ENCODE measurements around the gene NDST4. TPM values are rescaled to one million over a fixed set of nuclear protein-coding genes. Genes with fewer than 3 reads are reported as not detected.

Gene NDST4
- total RNA-seq, 1 experiment from 2014 or later = 0.05 TPM

DNA sequence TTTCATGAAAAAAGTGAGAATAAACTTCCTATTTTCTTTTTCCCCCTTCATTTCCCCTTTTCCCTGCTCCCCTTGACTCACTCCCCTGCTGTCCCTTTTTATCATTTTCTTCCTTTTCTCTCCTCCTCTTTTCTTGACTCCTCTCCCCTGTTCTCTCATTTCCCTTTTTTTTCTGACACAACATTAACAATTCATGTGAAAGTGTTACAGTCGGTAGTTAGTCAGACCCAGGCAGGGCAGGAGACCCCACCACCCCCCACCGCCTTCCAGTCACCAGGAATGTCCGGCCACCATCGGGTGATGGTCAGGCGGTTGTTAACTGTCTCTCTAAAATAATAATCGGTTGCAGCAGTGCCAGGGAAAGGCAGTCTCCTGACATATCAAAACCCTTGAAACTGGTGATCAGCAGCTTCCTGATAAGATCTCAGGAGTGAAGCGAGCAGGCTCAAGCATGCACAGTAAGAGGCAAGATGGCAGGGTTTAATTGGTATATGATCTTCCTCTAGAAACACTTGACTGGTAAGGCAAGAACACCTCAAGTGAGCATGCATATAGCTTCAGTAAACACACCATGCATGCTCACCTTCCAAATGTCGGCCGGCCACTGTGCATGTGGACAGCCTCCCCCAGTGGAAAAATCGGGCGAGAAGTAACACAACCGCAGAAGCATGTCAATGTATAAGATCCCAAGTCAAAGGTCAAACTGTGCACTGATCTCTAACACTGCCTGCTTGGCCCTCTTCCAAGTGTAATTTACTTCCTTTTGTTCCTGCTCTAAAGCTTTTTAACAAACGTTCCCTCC lies 191.4 kb downstream of the NDST4 start:
- no peak for DNase-seq (ENCODE audit: low read depth in 1 of 2, low spot score in 2 of 2)
- Histone ChIP-seq H3K4me1 (replicated peaks) (no peaks in the 10 kb centered on the region), H3K27me3 (replicated peaks) (no peaks in the 10 kb centered on the region), H3K4me3 (no peak overlapping the region), H3K36me3 (no peaks in the 10 kb centered on the region), H3K27ac (no peak overlapping the region), H3K9me3 (replicated peaks) (no peaks in the 10 kb centered on the region)

DNA sequence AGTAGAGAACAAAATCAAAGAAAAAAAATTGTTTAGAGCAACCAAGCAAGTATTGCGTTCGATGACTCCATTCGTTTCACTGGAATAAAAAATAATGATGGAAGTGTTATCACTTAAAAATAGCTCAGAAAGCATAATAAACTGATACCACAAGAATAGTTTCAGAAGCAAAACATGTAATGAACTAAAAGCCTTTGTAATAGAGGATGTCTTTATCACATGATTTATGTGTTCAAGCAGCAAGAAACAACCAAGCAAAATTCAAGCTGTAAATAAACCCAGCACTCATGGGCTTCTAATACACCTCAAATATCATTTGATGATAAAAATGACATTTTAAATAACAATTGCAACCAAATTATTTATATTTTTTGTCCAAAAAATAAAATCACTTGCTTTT lies 192.2 kb downstream of the NDST4 start:
- DNase-seq (ENCODE audit: low read depth in 1 of 2, low spot score in 2 of 2) = no peak
- H3K36me3 ChIP-seq = no peaks in the 10 kb centered on the region
- no peaks in the 10 kb centered on the region for H3K4me1 ChIP-seq (replicated peaks)
- no peaks in the 10 kb centered on the region for H3K27me3 ChIP-seq (replicated peaks)
- no peak overlapping the region for H3K4me3 ChIP-seq
- H3K9me3 ChIP-seq (replicated peaks) = no peaks in the 10 kb centered on the region
- no peak overlapping the region for H3K27ac ChIP-seq

DNA sequence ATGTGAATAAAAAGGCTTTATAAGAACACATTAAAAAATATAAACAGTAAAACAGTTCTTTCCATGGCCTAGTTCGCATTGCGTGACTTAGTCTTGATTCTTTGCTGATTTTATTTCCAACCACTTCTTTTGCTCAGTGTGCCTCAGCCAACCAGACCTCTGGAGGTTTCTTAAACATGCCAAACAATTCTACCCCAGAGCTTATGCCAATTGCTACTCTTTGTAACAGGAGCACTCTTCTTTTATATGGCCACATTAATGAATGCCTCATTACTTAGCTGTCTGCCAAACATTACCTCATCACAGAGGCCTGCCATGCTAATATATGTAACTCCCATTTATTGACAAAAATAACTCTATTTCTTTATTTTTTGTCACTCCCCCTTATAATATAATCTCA lies 202.3 kb downstream of the NDST4 start:
- Histone ChIP-seq H3K27ac (no peak overlapping the region), H3K36me3 (no peaks in the 10 kb centered on the region), H3K27me3 (replicated peaks) (no peaks in the 10 kb centered on the region), H3K4me1 (replicated peaks) (no peaks in the 10 kb centered on the region), H3K9me3 (replicated peaks) (no peaks in the 10 kb centered on the region), H3K4me3 (no peak overlapping the region)
- no peak for DNase-seq (ENCODE audit: low read depth in 1 of 2, low spot score in 2 of 2)

DNA sequence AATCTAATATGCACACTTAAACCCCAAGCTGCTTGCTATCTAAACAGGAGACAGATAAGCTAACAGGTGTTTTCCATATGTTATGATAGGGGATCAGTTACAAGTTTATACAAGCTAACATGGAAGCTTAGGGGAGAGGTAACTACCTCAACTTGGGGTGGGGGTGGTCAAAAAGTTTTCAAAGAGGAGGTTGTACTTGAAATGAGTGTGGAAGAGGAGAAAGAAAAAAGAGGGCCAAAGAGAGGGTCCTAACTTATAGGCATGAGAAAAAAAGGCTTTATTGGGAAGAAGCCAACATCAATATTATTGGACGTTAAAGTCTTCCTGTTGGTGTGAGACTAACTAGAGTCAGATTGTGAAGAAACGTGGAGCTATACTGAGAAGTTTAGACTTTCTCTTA lies 205.9 kb downstream of the NDST4 start:
- H3K4me1 ChIP-seq (replicated peaks) = no peaks in the 10 kb centered on the region
- H3K4me3 ChIP-seq = no peak overlapping the region
- no peak for DNase-seq (ENCODE audit: low read depth in 1 of 2, low spot score in 2 of 2)
- no peaks in the 10 kb centered on the region for H3K27me3 ChIP-seq (replicated peaks)
- no peaks in the 10 kb centered on the region for H3K36me3 ChIP-seq
- no peak overlapping the region for H3K27ac ChIP-seq
- no peaks in the 10 kb centered on the region for H3K9me3 ChIP-seq (replicated peaks)

DNA sequence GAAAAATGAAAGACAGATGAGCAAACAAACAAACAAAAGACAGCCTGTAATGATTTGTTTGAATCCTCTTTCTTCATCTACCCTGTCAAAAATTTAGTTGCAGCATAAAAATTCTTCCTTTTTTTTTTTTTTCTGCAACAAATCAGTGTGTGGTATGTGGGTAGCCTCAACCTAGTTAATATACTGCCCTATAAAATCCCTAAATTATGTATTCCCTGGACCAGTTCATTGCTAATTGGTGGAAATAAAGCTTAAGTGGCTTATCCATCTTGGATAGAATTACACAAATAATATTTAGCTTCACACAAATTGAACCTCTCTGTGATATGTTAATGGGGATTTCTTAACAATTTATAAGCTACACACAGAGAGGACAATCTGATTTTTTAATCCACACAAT lies 208.4 kb downstream of the NDST4 start:
- no peak for DNase-seq (ENCODE audit: low read depth in 1 of 2, low spot score in 2 of 2)
- Histone ChIP-seq H3K27ac (no peak overlapping the region), H3K9me3 (replicated peaks) (no peaks in the 10 kb centered on the region)

DNA sequence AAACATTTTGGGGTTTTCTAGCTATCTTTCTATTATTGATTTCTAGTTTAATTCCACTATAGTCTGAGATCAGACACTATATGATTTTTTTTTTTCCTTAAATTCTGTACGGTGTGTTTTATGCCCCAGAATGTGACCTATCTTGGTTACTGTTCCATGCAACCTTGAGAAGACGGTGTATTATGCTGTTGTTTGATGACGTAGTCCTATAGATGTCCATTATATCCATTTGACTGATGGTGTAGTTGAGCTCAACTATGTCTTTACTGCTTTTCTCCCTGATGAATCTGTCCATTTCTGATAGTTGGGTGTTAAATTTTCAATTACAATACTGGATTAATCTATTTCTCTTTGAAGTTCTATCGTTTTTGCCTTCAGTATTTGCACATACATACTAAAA lies 212.5 kb downstream of the NDST4 start:
- Histone ChIP-seq H3K4me1 (replicated peaks) (no peaks in the 10 kb centered on the region), H3K27me3 (replicated peaks) (no peaks in the 10 kb centered on the region), H3K4me3 (no peak overlapping the region), H3K27ac (no peak overlapping the region), H3K9me3 (replicated peaks) (no peaks in the 10 kb centered on the region), H3K36me3 (no peaks in the 10 kb centered on the region)
- DNase-seq (ENCODE audit: low read depth in 1 of 2, low spot score in 2 of 2) = no peak

More for the DNA sequence above, 208.4 kb downstream of the NDST4 start:
- H3K36me3 ChIP-seq = no peaks in the 10 kb centered on the region
- no peaks in the 10 kb centered on the region for H3K27me3 ChIP-seq (replicated peaks)
- H3K4me1 ChIP-seq (replicated peaks) = no peaks in the 10 kb centered on the region
- no peak overlapping the region for H3K4me3 ChIP-seq

DNA sequence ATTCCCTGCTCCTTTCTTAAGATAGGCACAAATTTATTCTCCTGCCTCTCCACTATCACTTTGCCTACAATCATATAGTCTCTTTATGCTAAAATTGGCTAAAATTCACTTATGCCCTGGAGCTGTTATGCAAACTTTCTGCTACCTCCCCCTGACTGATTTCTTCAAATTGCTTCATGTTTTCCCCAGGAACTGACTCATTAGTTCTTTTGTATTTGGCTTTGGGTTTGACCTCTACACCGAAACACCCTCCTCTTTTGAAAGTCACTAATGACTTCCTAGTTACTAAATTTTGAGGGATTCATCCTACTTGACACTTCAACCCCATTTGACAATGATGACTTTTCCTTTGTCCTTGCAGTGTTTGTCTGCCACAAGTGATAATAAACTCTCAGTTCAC lies 222.6 kb downstream of the NDST4 start:
- no peak overlapping the region for H3K27ac ChIP-seq
- H3K4me1 ChIP-seq (replicated peaks) = no peaks in the 10 kb centered on the region
- H3K9me3 ChIP-seq (replicated peaks) = no peaks in the 10 kb centered on the region
- no peak for DNase-seq (ENCODE audit: low read depth in 1 of 2, low spot score in 2 of 2)
- no peaks in the 10 kb centered on the region for H3K27me3 ChIP-seq (replicated peaks)
- no peaks in the 10 kb centered on the region for H3K36me3 ChIP-seq
- H3K4me3 ChIP-seq = no peak overlapping the region

DNA sequence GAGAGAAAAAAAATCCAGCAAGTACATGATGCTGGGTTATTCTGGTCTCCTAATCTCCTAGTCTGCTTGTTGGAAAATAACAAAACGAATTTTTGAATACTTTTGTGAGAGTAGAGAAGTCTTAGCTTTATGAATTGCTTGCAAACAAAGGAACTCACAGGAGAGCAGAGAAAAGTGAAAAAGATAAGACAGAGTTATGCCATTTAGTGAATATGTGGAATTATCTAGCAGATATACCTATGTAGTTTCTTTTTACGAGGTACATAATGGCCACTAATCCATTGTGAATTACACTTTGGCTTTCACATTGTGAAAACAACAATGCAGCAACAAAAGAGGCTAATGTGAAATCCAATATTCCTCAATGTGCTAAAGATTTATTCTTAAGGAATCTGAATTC lies 226.7 kb downstream of the NDST4 start:
- no peak for DNase-seq (ENCODE audit: low read depth in 1 of 2, low spot score in 2 of 2)
- no peak overlapping the region for H3K27ac ChIP-seq
- no peaks in the 10 kb centered on the region for H3K27me3 ChIP-seq (replicated peaks)
- no peaks in the 10 kb centered on the region for H3K4me1 ChIP-seq (replicated peaks)
- H3K36me3 ChIP-seq = no peaks in the 10 kb centered on the region
- no peak overlapping the region for H3K4me3 ChIP-seq
- H3K9me3 ChIP-seq (replicated peaks) = no peaks in the 10 kb centered on the region

DNA sequence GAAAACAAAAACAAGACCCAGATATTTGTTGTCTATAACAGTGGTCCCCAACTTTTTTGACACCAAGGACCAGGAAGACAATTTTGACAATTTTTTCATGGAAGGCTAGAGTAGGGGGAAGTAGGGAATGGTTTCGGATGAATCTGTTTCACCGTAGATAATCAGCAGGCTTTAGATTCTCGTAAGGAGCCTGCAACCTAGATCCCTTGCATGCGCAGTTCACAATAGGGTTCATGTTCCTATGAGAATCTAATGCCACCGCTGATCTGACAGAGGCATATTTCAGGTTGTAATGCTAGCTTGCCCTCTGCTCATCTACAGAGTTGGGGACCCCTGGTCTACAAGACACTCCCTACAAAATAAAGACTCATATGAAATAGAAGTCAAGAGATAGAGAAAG lies 229.8 kb downstream of the NDST4 start:
- Histone ChIP-seq H3K36me3 (no peaks in the 10 kb centered on the region), H3K27ac (no peak overlapping the region), H3K4me3 (no peak overlapping the region), H3K4me1 (replicated peaks) (no peaks in the 10 kb centered on the region), H3K9me3 (replicated peaks) (no peaks in the 10 kb centered on the region), H3K27me3 (replicated peaks) (no peaks in the 10 kb centered on the region)
- DNase-seq (ENCODE audit: low read depth in 1 of 2, low spot score in 2 of 2) = no peak

DNA sequence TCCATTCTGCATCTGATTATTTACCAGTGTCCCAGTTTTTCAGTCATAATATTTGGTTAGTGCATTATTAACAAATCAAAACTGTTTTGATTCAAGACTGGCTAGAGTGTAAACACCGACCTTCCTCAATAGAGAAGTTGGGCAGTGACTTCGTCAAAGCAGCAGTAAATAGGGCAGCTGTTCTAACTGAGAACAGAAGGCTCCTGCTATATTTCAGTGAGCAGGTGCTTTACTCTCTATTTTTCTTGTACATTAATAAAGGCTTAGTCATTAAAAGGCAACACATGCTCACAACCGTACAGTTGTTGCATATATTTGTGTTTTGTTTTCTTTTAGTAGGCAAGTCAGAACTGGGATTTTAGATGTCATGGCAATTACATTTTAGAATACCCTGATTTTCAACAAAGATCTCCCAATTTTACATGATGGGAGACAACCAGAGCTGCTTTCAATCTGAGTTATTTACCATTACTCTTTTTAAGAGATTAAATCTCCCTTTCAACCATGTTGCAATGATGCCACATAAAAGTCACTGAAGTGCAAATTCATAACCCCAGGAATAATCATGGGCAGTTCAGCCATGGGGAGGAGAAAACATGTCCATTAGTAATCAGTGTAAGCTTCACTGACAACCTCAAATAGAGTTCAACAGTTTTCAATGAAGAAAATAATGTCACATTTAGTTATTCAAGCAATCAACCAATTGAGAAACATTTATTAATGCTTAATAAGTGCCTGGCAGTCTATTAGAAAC lies 233.3 kb downstream of the NDST4 start:
- no peaks in the 10 kb centered on the region for H3K27me3 ChIP-seq (replicated peaks)
- H3K4me3 ChIP-seq = no peak overlapping the region
- no peaks in the 10 kb centered on the region for H3K36me3 ChIP-seq
- no peak overlapping the region for H3K27ac ChIP-seq
- DNase-seq (ENCODE audit: low read depth in 1 of 2, low spot score in 2 of 2) = no peak
- no peaks in the 10 kb centered on the region for H3K9me3 ChIP-seq (replicated peaks)
- no peaks in the 10 kb centered on the region for H3K4me1 ChIP-seq (replicated peaks)

DNA sequence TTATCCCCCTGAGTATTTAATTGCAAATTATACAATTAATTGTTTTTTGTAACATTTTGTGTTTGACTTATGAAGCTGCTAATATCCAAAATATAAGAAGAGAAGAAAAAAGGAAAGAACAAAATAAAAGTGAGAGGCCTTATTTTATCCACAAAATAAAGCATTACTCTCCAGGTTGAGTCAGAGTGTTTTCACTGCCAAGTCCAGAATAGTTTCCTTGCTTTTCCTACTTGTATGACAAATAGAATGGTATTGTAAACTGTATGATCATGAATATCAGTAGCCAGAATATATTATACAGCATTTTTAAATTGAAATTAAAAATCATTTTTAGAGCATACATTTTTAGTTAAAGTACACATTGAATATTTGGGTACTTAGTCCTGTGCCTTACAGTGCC lies 237.8 kb downstream of the NDST4 start:
- H3K36me3 ChIP-seq = no peaks in the 10 kb centered on the region
- no peaks in the 10 kb centered on the region for H3K27me3 ChIP-seq (replicated peaks)
- no peaks in the 10 kb centered on the region for H3K9me3 ChIP-seq (replicated peaks)
- H3K27ac ChIP-seq = no peak overlapping the region
- no peak overlapping the region for H3K4me3 ChIP-seq
- no peaks in the 10 kb centered on the region for H3K4me1 ChIP-seq (replicated peaks)
- DNase-seq (ENCODE audit: low read depth in 1 of 2, low spot score in 2 of 2) = no peak

DNA sequence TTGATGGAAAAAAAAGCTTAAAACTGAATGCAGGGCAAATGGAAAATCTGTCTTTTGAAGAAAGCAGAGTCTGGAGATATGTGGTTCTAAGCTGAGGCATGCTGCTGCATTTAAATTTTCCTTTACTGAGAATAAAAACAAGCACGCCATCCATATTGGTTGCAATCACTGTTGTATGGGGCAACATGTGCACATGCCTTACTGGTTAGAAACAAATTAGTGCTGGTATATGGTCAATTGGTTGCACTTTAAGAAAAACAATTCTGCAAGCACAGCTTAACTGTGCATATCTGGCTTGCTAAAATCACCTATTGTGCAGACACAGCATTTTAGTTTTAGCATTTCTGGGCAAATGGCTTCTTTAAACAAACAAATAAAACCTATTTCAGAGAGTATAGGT lies 239.1 kb downstream of the NDST4 start:
- no peak overlapping the region for H3K4me3 ChIP-seq
- H3K36me3 ChIP-seq = no peaks in the 10 kb centered on the region
- no peaks in the 10 kb centered on the region for H3K27me3 ChIP-seq (replicated peaks)
- H3K4me1 ChIP-seq (replicated peaks) = no peaks in the 10 kb centered on the region
- DNase-seq (ENCODE audit: low read depth in 1 of 2, low spot score in 2 of 2) = no peak
- no peaks in the 10 kb centered on the region for H3K9me3 ChIP-seq (replicated peaks)
- no peak overlapping the region for H3K27ac ChIP-seq

DNA sequence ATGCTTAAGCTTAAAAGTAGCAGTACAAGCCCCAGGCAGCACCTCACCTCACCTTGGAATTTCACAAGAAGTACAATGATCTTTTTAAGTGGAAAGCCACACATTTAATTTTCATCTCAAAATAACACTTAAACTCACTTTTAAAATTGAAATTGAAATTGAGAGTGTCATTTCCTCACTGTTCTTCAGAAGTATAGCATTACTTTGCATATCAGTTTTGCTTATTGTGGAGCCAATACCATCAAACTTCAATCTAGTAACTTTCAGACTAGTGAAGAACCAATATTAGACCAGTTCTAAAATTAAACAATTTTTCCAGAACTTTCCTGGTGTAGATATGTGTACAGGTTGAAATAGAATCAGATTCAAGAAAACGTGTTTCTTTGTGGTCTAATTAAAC lies 242.4 kb downstream of the NDST4 start:
- H3K4me1 ChIP-seq (replicated peaks) = no peaks in the 10 kb centered on the region
- H3K36me3 ChIP-seq = no peaks in the 10 kb centered on the region
- H3K9me3 ChIP-seq (replicated peaks) = no peaks in the 10 kb centered on the region
- no peak for DNase-seq (ENCODE audit: low read depth in 1 of 2, low spot score in 2 of 2)
- no peak overlapping the region for H3K27ac ChIP-seq
- no peaks in the 10 kb centered on the region for H3K27me3 ChIP-seq (replicated peaks)
- H3K4me3 ChIP-seq = no peak overlapping the region

DNA sequence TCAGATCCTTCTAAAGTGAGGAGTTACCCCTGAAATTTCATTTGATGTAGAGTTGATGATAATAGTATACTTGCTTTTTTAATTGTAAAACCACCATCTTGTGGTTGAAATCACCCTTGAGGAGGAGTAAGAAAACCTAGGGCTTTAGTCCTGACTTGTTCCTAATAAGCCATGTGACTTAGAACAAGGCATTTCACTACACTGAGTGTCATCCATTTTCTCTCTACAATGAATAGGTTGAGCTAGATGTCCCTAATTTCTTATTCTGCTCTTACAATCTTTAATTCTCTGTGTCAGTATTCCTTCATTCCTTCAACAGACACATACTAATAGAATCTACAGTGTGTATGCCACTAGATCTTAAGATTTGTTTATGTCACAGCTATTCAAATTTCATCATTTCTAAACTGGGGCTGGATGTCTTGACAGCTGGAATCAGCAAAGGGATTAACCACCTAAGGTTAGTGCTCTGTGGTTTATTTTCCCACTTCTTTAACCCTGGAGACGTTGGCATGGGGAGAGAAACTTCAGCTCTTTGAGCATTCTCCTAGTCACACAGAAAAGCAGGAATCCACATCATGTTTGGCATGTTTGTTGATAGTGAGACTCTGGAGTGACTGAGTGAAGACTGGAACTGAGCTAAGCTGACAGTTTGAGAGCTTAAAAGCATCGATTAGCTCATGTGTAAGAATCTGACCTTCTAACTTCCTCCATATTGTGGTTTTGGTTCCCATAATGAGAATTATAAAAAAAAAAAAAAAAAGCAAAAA lies 246.3 kb downstream of the NDST4 start:
- no peaks in the 10 kb centered on the region for H3K4me1 ChIP-seq (replicated peaks)
- no peak for DNase-seq (ENCODE audit: low read depth in 1 of 2, low spot score in 2 of 2)
- no peaks in the 10 kb centered on the region for H3K9me3 ChIP-seq (replicated peaks)
- no peaks in the 10 kb centered on the region for H3K27me3 ChIP-seq (replicated peaks)
- no peak overlapping the region for H3K27ac ChIP-seq
- H3K4me3 ChIP-seq = no peak overlapping the region
- no peaks in the 10 kb centered on the region for H3K36me3 ChIP-seq

All from SJSA1 (cell line).